GM10847 (cell line): ENCODE measurements around the gene IRF6.
A peak's percentile ranks its signal among the peaks of the same experiment; 100 is the strongest.

Experiments
- POLR2A ChIP-seq: IDR thresholded peaks from 2 replicates; pipeline ENCODE4 v1.6.1; 2011; ENCODE audit not compliant: insufficient read length; ENCODE audit errors: extremely low read depth

The IRF6 gene

DNA sequence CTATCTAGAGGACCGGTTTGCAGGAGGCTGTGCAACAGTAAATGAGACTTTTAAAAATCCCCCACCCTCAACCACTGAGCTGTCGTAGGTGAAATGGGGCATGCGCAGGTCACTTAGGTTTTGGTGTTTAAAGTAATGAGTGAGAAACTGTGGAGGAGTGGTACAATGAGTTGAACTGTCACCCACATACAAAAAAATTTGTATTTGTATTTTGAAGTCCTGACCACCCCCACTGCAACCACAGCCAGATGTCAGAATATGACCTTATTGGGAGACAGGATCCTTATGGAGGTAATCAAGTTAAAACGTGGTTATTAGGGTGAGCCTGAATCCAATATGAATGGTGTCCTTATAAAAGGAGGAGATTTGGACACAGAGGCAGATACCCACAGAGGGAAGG, 1.6 kb upstream of the IRF6 start:
- no peak for TF ChIP-seq POLR2A

DNA sequence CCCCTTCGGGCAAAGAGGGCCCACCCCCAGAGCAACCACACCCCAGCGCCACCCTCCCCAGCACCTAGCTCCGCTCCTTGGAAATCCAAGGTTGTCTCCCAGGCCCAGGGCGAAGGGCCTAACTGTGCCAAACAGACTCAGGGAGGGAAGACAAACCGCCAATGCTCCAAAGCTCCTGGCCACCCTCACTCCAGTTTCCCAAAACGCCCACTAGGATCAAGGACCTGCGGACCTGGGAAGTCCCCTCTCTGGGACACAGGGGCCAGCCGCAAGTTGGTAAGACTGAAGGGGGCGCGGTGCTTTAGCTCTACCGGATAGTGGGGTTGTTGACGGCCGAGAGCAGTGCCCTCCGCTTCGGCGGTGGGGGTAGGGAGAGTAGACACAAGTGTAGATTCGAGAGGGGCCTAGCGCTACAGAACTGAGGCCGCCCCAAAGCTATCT, 581 bp downstream of the IRF6 start:
- TF ChIP-seq POLR2A: no peak

DNA sequence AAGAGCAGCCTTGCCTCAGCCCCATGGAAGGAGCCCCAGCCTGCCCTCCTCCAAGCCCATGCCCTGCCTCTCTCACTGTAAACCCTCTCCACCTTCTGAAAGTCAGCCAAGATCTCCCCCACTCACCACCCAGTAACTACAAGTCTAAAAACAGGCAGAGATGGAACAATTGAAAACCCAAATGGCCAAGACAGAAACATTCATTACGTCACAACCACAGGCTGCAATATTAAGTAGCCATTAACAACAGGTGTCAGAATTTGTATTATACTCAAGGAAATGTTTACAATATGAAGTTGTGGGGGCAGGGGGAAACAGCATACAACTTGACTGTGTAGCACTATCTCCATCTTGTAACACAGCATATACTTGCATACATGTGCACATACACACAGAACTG, 2.4 kb downstream of the IRF6 start:
- TF ChIP-seq POLR2A: no peak

DNA sequence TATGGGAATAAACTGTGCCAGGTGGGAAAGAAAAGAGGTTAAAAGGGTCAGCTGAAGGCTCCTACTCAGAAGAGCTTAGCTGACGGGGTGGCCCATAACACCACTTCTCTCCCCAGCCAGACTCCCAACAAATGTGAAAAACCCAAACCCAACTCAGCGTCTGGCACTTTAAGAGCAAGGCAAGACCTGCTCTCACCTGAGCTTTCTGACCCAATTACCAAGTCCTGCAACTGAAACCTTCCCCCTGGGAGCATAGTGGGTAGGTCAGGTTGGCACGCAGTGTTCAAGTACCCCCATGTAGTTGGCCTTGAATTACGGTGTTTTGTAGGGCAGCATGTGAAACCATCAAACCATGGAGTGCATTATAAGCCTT, 3.2 kb downstream of the IRF6 start:
- no peak for TF ChIP-seq POLR2A

DNA sequence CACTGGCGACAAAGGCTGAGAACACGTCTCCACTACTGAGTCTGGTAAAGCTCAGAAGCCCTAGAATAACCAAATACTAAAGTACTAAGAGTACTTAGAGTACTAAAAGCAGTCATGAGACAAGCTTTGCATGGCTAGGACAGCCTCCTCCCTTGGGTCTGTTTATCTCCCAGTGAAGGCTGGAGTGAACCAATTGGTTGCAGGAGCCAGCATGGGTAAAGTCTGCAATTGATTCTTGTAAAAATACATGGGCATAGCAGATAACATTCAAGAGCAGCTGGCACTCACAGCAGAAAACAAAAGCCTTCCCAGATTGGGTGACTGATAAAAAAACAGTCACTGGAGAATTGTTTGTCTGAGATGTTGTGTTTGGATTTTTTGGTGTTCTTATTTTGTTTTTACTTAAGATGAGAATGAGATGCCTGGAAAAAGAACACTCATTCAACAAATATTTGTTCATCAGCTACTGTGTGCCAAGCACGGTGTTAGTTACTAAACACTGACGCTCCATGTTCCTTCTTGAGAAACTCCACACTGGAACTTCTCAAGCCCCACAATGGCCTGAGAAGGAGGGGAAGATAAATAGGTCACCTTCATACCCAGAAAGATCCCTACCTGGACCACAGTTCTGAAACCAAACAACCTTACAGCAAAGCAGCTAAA, 3.7 kb downstream of the IRF6 start:
- no peak for TF ChIP-seq POLR2A

DNA sequence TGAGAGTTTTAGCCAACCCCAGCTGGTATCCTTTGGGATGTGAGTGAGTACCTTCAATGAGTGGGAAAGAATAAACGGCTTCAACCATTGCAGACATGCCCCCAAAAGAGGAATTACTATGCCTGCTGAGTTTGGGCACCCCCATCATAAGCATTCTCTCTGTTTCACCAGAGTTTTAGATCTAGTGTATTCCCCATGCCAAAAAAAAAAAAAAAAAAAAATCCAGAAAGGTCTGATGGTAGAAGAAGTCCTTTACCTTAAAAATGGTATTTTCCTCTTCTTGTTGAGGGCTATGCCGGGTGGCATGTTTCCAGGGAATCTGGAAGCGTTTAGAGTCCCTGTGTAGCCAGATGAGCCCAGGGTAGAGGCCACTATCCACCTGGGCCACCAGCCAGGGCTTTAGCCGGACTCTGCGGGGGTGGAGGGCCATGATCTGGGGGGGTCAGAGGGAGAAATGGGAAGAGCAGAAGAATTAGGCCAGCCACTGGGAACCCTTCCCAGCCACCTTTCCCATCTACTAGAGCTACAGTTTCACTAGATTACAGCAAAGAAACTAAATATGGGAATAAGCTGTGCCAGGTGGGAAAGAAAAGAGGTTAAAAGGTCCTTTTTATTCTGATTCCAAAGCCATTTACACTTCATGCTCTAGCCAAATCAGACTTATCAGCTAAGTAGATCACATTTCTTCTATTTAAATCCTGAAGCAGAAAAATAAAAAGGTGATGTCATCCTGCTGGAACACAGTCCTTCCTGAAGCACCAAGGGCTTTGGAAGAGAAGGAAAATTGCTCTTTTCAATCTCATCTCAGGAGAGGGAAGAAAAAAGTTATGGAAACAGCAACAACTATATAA, 4.7 kb downstream of the IRF6 start:
- TF ChIP-seq POLR2A: no peak

DNA sequence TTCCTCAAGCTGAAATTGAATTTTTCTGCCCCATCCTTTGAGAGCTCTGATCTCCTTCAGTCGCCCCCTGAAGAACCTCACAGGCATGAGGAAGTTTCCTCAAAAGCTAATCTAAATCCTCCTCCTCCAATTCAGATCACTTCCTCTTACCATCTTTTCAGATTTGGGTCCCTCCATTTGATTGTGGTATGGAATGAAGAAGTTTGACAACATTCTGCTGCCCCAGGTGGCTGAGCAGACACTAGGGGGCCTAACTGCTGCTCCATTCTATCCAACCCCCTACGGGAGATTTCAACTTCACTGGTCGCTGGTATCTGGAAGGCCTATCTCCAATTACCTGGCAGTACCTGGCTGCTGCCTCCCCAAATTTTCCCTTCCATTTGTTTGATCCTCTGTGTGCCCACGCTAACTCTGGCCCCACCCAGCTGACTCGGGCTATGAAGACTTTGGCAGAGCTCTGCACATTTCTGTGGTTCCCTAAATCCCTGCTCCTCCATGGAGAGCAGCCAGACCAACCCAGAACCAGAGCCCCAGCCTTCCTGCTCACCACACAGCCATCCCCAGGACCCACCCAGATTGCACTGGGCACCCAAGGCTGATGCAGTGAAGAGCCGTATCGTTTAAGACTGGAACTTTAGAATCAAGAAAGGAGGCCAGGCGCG, 7.8 kb downstream of the IRF6 start:
- TF ChIP-seq POLR2A: no peak

DNA sequence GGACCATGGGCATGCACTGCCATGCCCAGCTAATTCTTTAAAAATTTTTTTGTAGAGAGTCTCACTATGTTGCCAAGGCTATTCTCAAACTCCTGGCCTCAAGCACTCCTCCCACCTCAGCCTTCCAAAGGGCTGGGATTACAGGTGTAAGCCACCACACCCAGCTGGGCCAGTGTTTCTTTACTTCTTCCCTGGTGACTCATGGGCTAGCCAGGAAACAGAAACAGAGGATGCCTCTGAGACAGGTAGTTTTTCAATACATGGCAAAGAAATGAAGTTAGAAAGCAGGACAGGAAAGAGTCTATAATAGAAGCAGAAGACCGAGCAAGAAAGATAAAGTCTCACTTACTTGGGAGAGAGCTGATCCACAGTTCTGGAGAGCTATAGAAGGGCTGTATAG, 14.0 kb downstream of the IRF6 start:
- TF ChIP-seq POLR2A: no peak

DNA sequence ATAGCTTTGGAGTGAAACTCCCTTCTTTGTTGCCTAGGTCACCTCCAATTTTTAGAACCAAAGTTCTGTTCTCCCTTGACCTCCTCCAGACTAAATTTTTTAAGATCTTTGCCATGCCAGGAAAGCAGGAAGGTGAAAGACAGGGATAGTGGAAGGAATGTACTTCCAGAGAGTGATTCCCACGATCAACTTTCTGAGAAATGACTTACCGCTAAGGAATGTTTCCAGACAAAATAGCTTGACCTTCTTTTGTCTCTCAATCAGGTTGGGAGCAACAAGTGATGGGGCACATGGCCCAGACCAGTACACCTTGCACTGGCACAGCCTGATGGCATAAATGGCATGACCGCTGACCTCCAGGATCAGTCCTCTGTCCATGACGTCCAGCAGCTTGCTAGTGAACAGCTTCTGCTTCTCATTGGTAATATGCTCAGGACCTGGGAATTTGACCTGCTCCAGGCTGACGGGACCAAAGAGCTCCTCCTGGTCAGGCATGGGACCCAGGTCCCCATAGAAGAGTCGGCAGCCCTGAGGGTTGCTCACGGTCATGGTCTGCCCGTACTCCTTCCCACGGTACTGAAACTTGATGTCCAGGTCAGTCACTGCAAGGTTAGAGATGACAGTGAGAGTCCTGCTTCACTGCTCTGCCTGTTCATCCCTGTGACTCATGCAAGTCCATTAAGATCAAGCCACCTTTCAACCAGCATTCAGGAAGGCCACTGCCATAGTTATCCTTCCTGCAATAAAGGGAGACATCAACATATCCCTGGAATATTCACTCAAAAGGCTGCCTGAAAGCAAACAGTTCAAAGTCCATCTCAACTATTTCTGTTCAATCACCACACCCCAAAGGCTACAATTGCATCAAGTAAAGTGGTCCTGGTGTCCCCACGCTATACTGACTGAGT, 15.4 kb downstream of the IRF6 start:
- no peak for TF ChIP-seq POLR2A

DNA sequence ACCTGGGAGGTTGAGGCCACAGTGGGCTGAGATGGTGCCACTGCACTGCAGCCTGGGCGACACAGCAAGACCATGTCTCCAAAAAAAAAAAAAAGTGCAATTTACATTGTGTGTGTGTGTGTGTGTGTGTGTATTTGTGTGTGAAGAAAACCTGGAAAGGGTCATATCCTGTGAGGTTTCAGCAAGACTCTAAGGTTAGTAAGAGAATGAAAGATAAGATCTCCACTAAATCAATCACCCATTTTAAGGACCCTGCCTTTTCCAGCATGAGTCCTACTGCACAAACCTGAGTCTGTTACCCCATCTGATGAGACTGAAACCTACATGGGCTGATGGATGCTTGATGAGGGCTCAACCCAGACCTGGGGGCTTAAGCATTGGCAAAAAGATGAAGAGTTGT, 16.7 kb downstream of the IRF6 start:
- no peak for TF ChIP-seq POLR2A

DNA sequence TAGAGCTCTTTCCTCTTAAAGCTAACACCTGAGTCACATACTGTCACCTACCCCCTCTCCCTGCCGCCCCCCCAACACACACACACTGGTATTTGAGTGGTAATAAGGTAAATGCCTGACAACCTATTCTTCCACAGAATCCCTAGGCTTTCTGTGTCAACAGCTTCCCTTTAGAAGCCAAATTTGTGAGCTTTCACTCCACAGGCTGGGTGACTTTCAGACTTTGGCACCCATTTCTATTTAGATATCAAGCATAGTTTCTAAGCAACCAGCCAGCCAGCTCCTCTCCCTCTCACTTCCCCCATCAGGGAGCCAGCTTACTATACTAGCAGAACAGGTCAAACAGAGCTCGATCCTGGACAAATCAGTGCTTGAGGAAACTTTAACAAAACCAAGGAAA, 18.4 kb downstream of the IRF6 start:
- no peak for TF ChIP-seq POLR2A

DNA sequence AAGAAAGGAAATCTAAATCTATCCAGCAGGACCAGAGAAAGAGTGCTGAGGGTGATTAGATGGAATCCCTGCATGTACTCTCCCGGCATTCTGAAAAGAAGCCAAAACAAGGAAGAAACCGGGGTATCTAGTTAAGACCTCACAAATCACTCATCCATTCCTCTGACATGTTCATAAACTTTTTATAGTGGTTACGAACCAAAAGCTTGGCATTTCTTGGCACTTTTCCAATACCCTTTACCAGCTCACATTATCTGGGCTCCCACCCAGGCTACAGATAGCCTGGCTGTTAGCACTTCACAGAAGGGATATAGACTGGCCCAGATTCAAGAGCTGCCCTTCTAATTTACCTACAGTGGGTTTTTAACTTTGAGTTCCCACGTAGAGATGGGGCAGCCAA, 19.8 kb downstream of the IRF6 start:
- TF ChIP-seq POLR2A: no peak

DNA sequence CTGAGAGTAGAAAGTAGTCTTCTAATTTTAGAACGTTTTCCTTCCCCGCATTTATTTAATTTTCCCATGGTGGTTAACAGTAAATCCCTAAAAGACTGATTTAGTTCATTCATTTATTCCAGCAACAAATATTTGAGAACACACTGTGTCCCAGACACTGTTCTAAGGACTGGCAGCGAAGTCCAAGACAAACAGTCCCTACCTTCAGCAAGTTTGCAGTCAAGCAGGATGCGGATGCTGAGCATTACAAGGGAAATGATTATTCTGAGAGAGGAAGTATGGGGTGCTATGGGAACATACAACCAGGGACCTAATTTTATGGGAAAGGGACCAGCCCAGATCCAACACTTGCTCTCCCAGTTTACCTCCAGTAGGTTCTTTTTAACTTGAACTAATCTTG, 20.4 kb downstream of the IRF6 start:
- no peak for TF ChIP-seq POLR2A

DNA sequence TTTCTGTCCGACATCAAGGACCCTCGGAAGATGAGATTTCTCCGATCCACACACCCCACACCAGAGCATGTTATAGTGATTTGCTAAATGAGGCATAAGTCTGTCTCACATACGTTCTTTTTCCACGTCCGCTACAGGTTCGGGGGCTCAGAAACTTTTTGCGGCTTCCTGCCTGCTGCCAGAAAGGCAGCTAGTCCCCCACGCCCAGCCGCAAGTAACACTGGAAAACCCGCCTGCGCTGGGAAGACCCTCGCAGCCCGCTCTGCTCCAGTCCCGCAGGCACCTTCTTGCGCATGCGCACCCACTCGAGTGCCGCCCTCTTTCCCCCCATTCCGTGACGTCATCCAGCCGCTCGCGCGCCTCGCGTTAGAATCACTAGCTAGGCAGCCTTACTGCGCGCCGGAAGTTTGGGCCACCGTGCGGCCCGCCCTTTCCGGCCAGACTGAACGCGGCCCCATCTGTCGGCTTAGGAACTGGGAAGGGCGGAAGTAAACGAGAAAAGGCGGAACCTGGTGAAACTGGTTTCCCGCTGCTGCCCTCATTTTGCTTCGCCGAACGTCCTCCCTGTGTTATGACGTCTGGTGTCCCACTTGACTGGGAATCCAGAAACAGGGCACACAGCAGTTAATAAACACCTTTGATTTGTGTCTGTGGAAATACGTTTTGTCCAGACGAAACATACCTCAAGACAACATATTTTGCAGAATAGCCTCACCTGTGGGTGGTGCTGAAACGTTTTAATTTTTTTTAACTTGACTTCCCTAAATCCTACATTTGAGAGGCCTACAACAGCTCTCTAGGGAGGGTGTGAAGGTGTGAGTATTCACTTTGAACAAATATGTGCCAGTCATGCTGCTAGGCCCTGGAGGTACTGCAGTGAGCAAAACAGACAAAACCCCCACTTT, 21.4 kb downstream of the IRF6 start, which contains the start of gene C1orf74:
Gene C1orf74, minus strand, starts transcription at position 295 of the 905 bp plus-strand sequence. CDS start 925 bp downstream, outside the sequence.
- TF ChIP-seq POLR2A: peak; percentile 93
